HG03571 (cell line): ENCODE results near the gene SIL1.
A peak's percentile ranks its signal among the peaks of the same experiment; 100 is the strongest.

Source experiments
- ATAC-seq: cut with Tn5 transposase; IDR thresholded peaks from one replicate; pipeline ENCODE4 v1.9.1; 2021; ENCODE audit not compliant: unreplicated experiment

The SIL1 gene

DNA sequence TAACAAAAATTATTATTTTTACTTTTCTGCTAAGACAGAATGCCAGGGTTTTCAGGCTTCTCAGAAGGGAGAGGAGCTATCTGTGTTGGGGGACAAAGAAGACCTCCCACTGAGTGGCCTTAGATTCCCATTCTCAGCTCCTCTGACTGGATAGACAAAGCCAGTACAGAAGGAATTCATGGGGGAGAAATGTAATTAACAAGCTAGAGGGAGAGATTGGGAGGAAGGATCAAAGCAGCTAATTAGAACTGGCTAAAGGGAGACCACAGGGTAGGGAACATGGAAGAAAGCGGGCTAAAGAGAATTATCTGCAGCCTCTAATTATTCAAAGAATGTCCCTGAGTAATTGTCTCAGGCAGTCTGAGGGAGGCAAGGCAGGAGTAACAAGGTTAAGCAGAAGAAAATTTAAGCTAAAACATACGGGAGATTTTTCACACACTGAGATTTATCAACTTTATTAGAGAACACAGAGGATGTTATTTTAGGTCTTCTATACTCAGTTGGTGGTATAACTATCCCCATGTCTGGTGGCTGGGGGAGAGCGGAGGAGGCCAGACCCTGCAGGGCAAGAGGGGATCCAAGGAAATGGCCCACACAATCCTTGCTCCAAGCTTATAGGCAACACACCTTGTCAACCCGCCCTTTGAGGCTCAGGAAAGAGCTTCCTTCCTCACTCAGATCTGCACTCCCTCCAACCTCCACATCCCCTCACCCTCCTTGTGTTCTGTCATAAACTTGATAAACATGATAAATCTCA lies 235.4 kb downstream of the SIL1 start:
- no peak for ATAC-seq

DNA sequence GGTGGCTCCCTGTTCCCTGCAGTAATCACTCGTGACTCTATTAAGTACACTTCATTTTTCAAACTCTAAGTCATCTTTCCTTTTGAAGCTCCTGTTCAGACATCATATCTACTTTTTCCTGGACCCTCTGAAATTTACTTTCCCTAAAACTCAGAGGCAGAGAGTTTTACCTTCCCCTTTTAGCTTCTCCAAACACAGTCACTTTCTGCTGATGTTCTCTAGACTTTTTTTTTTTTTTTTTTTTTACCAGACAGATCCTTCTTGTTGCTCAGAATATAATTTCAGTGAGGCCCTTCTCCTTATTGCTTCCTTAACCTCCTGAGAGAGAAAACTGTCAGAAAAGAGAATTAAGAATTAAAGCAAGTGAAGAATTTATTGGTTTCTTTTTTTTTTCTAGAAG lies 236.4 kb downstream of the SIL1 start:
- ATAC-seq = no peak

DNA sequence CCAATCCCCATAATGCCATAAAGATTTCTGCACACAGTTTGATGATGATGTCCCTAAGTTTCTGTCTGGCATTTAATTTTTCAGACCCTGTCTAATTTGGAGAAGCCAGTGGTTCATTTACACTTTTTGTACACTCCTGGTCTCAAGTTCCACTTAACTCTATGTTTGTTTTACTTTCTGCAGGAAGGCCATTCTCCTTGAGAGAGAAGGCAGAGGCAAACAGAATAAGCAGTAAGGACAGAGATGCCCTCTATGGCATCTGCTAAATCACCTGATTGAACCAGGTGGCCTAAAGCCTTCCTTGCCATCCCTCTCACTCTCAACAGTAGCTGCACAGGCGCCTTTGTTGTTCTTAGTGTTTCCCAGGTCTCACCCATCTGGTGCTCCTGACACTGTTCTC lies 236.9 kb downstream of the SIL1 start:
- ATAC-seq = no peak

DNA sequence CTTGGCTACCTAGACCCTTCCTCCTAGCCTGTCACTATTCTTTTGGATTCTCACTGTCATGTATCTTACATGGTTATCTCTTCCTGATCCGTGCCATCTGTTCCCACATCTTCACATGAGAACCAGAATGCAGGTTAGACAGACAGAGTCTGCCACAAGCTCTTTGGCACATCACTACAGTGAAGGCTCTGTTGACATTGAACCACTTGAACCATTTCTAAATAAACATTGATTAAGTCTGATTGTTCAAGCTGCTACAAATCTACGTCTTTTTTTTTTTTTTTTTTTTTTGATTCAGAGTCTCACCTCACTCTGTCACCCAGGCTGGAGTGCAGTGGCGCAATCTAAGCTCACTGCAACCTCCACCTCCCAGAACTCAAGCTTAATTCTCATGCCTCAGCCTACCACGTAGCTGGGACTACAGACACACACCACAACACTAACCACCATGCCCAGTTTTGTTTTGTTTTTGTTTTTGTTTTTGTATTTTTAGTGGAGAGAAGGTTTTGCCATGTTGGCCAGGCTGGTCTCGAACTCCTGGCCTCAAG lies 237.9 kb downstream of the SIL1 start:
- ATAC-seq = no peak

DNA sequence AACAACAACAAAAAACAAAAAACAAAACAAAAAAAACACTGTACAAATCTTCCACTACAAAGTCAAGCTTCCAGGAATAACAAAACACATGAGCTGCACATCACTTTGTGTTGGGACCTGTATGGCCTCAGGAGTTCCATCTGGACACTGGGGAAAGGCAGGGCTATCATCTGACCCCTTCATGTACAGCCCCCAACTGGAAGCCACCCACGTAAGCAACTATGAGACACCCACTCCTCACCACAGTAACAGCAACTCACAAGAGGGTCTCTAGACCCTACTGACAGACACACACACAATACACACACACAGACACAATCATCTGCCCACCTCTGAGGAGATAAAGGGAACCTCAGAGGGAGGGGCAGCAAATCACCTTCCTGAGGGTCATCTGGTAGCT lies 241.4 kb downstream of the SIL1 start:
- no peak for ATAC-seq

DNA sequence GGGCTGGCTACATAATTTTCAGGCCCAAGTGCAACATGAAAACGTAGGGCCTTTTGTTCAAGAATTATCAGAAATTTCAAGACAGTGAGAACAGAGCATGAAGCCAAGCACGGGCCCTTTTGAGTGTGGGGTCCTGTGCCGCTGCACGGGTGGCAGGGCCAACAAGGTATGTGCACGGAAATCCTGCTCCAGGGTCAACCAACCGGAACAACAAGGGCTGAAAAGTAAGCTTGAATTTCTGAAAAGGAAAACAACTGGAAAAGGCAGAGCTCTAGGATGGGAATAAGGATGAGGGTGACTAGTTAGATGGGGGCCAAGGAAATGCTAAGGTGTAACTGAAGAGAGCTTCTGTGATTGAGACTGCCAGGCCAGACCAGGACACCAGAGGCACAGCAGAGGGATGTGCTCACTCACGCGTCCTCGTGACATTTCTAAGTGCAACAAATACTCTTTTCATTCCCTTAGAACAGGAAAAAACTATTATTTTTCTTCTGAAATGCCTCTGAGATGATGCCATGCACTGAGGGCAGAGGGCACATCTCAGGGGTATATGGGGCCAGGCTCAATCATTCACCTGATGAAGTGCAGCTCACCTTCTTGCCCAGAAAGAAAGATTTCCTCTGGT lies 242.4 kb downstream of the SIL1 start:
- no peak for ATAC-seq

DNA sequence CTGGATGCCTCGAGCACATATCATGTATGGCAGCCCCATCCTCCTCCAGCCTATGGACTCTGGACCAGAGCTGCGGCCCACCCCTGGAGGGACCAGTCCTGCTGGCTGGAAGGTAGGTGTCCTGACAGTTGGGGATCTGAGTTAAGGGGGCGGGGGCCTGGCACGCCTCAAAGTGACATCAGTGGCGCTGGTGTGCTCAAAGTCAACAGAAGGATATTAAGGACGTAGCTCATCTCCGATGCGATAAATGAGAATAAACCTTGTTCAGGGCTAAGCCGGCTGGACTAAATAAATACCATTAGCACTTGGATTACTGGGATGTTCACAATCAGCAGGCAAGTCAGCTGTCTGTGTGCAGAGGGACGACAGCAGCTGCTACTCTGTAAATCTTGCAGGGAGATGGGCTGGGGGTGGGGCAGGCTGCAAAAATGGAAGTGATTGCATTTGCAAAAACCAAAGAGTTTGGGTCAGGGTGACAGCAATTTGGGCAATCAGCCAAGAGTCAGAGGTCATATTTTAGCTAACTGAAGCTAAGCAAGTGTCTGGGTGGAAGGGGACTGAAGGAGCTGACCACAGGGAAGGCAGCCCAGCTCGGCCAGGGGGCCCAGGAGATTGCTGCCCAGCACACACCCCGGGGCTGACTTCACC lies 243.0 kb downstream of the SIL1 start:
- ATAC-seq = no peak

DNA sequence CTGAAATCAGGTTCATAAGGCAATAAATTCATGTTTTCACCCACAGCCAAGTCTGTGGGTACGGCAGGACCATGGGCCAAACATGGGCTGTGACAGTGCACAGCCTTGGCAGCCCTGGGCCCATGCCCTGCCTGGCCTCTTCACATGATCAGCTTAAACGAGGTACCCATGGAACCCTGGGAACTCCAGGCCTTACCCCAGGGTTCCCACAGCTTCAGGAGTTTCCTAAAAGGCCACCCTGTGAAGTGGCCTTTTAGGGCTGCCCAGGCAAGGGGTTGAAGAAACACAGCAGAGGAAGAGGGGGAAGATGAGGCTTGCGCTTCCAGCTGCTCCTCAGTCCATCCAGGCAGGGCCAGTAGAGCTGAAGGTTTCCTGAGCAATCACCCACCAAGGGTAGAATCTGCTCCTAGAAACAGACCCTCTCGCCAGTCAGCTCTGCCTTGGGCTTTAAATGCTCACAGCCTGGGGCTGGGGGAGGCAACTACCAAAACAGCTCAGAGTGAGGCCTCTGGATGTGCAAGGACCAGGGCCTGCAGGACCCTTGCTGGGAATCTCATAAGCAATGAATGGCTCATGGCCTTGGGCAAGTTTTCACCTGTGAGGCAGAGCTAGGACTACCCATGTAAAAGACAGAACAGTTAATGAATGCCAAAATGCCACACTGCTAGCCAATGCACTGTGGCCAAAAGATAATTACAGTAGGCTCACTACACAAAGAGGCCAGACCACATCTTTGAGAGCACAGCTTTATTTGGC lies 243.7 kb downstream of the SIL1 start:
- ATAC-seq = no peak

DNA sequence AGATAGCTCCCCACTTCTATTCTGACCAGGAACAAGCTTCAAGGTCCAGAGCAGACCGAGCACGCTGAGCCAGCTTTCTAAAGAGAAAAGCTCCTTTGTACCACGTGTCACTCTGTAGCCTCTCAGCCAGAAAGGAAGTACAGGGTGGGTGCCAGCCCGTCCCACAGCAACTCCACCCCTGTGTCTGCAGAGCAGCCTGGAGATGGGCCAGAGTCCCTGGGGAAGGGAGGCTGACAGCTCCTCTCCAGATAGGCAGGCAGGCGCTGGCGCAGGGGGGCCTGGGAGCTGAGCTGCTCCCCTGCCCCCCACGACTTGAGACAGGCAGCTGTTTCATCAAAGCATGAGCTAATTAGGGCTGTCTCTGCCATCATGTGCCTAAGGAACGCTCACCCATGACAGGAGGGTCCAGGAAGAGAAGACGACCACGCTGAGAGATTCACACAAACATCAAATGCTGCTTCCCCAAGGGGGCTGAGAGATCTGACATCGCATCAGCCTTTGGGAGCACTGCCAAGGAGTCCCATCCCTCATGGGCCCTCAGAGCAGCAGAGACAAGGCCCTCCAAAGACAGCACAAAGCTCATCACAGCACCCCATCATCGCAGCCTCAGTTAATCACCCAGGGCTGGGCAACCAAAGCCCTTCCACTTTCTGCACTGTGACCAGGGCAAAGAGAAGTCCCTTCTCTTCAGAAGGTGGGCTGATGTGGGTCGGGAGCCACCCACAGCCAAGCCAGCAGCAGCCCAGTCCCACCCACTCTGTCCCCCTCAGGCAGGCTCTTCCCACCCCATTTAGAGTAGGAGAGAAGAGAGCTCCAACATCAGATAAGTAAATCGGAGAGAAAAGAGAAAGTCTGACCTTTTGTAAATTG lies 244.5 kb downstream of the SIL1 start:
- peak; percentile 71 for ATAC-seq

DNA sequence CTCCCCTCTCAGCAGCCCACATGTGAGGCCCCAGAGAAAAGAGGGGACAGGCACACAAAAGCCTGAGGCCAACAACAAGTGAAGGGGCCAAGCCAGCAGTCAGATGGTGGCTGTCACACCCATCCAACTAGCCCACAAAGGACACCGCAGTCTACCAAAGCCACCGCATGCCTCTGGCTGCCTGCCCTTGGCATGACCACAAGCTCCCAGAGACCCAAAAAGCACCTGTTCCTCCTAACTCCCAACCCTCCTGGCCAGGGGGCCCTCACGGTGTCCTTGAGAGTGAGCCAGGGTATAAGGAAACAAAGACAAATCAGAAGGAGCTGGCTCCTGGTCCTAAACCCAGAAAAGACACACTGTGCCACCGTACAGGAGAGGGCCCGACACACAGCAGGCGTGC lies 245.2 kb downstream of the SIL1 start:
- ATAC-seq = no peak

DNA sequence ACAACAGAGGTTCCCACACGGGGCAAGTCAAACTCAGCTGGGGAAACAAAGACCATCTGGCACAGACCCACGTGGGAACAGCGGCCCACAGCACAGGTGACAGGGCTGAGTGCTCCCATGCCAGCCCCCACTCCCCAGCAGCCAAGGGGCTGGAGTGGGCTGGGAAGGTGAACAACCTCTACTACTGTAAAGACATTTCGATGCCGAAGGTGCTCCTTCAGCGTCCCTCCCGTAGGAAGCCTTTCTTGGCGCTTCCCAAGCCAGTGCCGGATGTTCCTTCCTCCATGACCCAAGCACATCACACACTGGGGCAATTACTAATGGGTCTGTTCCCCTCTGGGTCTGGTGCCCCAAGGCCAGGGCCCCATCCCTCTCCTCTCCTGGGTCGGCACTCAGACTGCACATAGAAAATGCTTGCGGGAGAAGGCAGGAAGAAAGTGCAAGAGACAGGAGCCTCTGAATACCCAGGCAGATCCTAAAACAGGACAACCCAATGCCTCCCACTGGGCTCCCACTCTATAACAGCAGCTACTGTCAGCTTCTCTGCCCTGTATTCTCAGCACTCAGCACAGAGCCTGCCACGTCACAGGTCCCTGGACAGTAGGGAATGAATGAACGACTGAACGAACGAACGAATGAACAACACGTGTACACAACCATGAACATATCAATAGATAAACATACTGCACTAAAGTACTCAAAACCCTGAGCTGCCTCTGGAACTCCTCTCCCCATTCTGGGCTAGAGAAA lies 246.0 kb downstream of the SIL1 start:
- no peak for ATAC-seq

DNA sequence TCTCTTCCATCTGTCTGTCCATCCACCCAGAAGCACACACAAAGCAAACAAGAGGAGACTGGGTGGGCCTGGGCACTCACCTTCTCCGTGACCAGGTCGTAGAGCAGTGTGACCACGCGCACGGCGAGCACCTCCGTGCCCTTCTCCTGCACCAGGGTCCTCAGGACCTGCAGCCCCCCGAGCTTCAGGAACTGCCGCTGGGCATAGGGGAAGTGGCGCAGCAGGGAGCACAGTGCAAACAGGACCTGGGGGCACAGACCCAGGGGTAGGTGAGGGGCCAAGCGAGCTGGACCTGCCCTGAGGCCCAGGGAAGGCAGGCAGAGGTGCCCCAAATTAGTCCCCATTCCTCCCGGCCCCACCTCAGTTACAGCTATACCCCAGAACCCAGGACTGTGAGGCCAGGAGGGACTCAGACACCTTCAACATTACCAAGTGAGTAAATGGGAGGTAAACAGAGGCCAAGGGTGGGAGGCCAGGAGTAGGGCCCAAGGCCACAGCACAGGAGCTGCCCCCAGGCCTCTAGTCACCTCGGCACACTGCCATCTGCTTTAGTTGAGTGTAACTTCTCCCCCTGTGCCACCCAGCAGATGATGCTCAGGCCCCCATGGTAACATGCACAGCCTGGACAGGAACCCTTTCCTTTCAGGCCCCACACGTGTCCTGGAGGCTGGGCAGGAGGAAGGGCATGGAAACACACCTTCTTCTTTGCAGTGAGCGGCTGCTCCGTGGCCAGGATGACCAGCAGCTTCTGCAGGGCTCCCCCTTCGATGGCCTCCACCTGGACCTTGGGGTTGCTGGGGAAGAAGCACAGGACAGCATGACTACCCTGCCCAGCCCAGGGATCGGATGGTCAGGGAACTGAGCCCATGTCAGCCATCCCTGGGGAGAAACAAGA lies 246.8 kb downstream of the SIL1 start:
- ATAC-seq = no peak

DNA sequence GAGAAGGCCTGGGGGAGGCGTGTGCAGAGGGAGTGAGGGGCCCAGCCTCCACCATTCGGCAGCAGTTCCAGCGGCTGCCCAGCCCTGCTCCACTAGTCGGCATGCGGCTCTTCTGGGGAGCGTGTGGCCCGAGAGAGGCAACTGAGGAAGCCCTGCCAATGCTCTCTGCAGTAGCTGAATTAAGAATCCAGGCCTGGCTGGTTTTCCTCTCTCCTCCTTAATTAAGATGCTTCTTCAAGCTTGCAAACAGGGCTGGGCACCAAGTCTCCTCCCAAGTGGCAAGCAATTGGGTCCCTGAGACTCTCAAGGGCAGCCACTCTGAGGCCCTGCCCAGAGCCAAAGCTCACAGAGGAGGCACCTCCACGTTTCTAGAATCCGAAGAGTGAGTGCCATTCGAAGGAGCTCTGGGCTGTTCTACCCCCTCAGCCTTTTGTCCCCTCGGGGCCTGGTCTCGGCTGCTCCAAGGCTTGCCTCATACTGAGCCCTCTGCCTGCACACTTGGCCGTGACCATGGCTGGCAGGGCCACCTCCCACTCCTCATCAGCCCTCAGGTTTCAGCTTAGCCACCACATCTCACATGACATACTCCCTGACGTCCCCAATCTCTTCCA lies 247.6 kb downstream of the SIL1 start:
- ATAC-seq = no peak

DNA sequence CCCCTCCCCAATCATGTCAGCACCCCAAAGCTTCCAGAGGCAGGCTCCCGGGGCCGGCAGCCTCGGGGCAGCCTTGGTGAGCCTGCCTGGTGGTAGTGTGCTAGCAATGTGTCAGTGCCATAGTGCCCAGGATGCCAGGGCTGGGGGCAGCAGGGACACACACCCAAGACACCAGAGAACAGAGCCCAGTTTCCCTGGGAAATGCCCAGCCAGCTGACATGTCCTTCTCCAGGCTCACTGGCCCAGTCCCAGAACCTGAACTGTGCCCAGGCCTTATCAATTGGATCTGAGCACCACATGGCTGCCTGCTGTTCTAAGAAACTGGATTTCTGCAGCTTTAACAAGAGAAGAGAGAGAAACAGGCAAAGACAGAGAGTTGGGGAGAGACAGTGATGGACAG lies 248.2 kb downstream of the SIL1 start:
- no peak for ATAC-seq

DNA sequence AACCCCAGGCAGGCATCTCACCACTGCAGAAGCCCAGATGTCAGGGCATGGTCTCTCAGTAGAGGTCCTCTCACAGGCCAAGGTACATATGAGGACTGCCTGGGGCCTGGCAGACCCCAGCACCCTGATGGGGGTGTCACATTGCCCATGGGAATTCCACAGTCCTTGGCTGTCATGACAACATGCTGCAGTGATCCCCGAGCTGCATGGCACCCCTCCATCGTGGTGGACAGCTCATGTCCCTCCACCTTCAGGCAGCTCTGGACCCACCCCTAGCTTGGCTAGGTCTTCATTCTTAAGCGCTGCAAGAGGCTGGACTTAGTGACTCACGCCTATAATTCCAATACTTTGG lies 249.0 kb downstream of the SIL1 start:
- no peak for ATAC-seq

DNA sequence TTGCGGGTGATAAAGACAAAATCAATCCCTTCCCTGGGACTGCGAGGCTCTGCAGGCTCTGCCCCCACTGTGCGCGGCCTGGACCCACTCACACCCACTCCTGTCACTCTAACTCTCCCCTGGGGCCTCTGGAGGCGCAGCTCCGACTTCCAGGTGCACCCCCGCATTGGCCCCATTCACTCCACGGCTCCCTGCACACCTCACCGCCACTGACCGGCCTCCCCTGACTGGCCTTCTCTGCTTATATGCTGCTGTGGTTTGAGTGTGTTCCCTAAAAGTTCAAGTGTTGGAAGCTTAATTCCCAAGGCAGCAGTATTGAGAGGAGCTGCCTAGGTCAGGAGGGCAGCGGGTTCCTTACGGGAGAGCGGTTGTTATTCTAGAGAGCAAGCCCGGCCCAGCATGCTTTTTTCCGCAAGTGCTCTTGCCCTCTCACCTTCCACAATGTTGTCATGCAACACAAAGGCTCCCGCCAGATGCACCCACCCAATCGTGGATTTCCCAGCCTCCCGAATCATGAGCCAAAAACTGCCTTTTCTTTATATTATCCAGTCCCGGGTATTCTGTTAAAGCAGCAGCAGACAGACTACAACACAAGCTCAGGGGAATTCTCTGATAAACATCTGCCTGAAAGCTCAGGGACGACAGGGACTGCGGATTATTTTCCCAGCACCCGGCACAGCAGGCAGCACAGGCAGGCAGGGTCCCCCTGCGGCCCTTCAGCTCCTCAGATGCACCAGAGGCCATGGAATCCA lies 249.5 kb downstream of the SIL1 start:
- ATAC-seq = no peak

DNA sequence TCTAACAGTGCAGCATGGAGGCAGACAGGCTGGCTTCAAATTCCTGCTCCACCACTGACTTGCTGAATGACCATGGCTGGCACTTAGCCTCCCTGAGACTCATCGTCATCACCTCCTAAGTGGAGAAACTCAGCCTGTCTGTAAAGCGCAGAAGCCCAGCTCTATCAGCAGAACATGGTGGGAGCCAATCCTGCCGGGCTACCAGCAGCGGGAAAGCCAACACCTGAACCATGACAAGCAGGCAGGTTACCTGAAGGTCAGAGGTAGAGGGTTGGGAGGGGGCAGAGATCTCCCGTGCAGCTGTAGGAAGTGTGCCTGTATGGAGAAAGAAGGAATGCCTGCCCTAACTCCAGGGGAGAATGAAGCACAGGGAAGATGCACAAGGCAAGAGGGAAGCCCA lies 250.4 kb downstream of the SIL1 start:
- ATAC-seq = no peak
